ENCODE measurements around the gene NPC1L1. TPM values are rescaled to one million over a fixed set of nuclear protein-coding genes. Genes with fewer than 3 reads are reported as not detected.

The NPC1L1 gene
- total RNA-seq, 2 donors from 2014 or later = not detected

DNA sequence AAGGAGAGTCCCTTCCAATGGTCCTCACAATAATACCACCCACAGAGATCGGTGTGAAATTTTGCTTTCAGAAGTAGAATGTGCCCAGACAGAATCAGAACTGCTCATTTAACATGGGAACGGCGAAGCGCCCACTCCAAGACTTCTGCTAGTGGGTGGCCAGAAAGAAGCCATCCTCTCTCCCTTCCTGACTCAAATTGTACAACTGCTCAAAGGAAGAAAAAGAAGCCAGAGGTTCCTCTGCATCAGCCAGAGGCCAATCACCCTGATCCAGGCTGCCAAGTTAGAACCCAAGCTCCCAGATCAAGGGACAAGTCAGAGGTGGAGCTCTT lies 73.9 kb downstream of the NPC1L1 start:
- no peak for DNase-seq (ENCODE audit: low spot score)
- H3K27me3 ChIP-seq = no peaks in the 10 kb centered on the region
- H3K4me3 ChIP-seq = no peak overlapping the region
- H3K9me3 ChIP-seq = no peaks in the 10 kb centered on the region
- H3K27ac ChIP-seq = no peak overlapping the region
- H3K36me3 ChIP-seq = no peaks in the 10 kb centered on the region
- TF ChIP-seq CTCF (IDR thresholded peaks at IDR 0.05) = no peak
- peaks cover 0 to 45% of the 10 kb centered on the region in 2 donors for H3K4me1 ChIP-seq

DNA sequence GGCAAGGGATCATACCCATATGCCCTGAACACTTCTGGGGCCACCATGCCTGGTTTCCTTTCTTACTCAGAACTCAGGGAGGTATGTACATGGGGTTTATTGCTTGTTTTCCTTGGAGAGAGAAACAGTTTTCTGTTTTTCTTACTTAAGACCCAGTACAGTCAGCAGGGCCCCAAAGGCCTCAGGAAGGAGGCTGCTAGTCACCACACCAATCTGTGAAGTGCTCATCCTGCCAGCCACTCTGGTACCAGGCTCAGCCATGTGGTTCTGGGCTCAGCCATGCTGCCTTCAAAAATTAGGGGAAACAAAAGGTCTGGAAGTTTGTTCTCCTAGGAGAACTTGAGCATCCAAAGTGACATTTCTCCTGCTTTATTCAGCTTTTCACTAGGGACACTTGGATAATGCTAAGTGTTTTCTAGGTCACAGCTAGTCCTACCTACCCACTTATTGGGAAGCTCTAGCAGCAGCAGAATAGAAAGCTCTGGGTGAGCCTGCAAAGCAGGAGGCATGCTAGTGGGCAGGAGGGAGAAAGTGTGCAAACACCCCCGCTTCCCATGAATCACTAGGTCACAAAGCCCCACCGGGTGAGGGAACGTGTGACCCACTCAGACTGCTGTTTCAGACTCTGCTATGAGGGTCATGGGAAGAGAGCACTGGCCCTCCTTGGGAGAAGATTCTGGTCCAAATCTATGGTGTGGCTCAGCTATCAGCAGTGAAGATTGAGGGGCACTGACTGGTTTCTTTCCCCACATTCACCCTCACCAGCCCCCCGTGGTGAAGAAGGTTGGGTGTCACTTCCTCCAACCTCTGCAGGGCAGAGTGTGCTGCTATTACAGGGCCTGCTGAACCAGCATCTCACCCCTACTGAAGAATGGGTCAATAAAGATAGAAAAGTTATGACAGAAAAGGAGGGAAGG lies 74.6 kb downstream of the NPC1L1 start:
- no peak for TF ChIP-seq CTCF (IDR thresholded peaks at IDR 0.05)
- H3K36me3 ChIP-seq = no peaks in the 10 kb centered on the region
- no peak overlapping the region for H3K27ac ChIP-seq
- DNase-seq (ENCODE audit: low spot score) = no peak
- no peaks in the 10 kb centered on the region for H3K27me3 ChIP-seq
- H3K4me1 ChIP-seq = peaks cover 0 to 49% of the 10 kb centered on the region in 2 donors
- no peaks in the 10 kb centered on the region for H3K9me3 ChIP-seq
- H3K4me3 ChIP-seq = no peak overlapping the region

DNA sequence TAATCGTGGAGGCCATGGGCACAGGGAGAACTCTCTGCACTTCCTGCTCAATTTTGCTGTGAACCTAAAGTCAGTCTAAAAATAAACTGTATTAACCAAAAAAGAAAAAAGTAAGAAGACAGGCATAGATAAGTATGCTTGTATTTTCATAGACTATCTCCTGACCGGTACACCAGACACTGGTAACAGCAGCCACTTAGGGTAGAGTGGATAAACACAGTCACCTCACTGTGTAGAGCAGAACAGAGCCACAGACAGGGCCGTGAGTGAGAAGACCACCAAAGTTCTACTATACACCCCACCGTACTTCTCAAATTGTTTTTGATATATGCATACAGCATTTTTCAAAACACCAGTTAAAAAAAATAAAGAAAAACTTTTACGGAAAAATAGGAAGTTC lies 75.6 kb downstream of the NPC1L1 start:
- Histone ChIP-seq H3K9me3 (no peaks in the 10 kb centered on the region), H3K27me3 (no peaks in the 10 kb centered on the region), H3K36me3 (no peaks in the 10 kb centered on the region), H3K27ac (peak overlapping the region; percentile 34 to 60), H3K4me1 (peaks cover 0 to 57% of the 10 kb centered on the region in 2 donors), H3K4me3 (no peak overlapping the region)
- no peak for DNase-seq (ENCODE audit: low spot score)
- TF ChIP-seq CTCF (IDR thresholded peaks at IDR 0.05) = no peak

DNA sequence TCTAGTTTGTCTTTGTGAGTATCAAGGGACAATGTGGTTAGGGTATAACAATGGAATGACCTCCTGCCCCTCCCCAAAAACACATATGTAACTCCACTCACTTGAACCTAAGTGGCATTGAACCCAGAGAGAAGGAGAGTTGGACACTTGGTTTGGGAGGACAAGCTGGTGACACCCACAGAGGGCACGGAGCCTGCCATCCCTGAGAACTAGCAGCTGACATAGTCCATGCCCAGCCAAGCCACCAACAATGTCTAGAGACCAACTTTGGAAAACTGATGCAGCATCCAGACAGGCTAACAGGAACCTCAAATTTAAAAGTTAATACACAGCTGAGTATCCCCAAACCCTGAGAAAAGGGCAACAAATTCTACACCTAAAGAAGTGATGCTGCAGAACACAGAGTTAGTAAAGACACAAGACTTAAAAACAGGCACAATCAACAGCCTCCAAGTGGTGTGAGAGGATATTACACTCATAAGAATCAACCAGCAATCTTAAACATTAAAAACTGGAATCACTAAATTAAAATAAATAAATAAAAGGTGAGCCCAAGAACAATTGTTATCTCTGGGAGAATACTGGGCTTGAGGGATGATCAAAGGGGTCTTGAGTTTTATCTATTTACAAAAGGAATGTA lies 77.8 kb downstream of the NPC1L1 start:
- Histone ChIP-seq H3K36me3 (no peaks in the 10 kb centered on the region), H3K4me3 (no peak overlapping the region), H3K9me3 (no peaks in the 10 kb centered on the region), H3K4me1 (peaks cover 0 to 49% of the 10 kb centered on the region in 2 donors), H3K27ac (no peak overlapping the region), H3K27me3 (no peaks in the 10 kb centered on the region)
- peak in 1 of 2 donors; percentile 41 for TF ChIP-seq CTCF (IDR thresholded peaks at IDR 0.05)
- DNase-seq (ENCODE audit: low spot score) = no peak

Other genes with a start within 250 kb of the NPC1L1 start
- 10 to 100 TPM; 79.9 to 84.7 TPM for gene CAMK2B, start 215.7 kb downstream of the NPC1L1 start, total RNA-seq
- gene NUDCD3, start 50.7 kb downstream of the NPC1L1 start, total RNA-seq = 10 to 100 TPM; 50.6 to 53.3 TPM
- 10 to 100 TPM; 24.4 to 28.1 TPM for gene DDX56, start 32.6 kb upstream of the NPC1L1 start, total RNA-seq
- gene TMED4, start 40.9 kb upstream of the NPC1L1 start, total RNA-seq = 100 to 1,000 TPM; 113 to 120 TPM
- gene OGDH, start 65.3 kb upstream of the NPC1L1 start, total RNA-seq = 100 to 1,000 TPM; 277 to 390 TPM
- 10 to 100 TPM; 14.1 to 21.3 TPM for gene ZMIZ2, start 207.5 kb upstream of the NPC1L1 start, total RNA-seq

All from right atrium auricular region (tissue), 2 donors.